ENCODE data around the gene PPM1E.
"Not testable (repeated sequence)": the region's sequence is repeated elsewhere in the genome, so short reads cannot be mapped to it uniquely, and the experiment has no call there.

The PPM1E gene

GRCh38 chr17:58947824-58948223 is 192.2 kb downstream of the PPM1E start:
- no peak for DNase-seq (ENCODE audit: low read depth in 2 of 2)

GRCh38 chr17:58954358-58954757 is 198.7 kb downstream of the PPM1E start:
- not testable (repeated sequence) for DNase-seq (ENCODE audit: low read depth in 2 of 2)

- DNase-seq (ENCODE audit: low read depth in 2 of 2), result no peak
Measured at GRCh38 chr17:58956997-58957724, 201.5 kb downstream of the PPM1E start.

- not testable (repeated sequence) for DNase-seq (ENCODE audit: low read depth in 2 of 2)
Measured at GRCh38 chr17:58957725-58958073, 202.0 kb downstream of the PPM1E start.

- no peak for DNase-seq (ENCODE audit: low read depth in 2 of 2)
Measured at GRCh38 chr17:58960068-58960467, 204.4 kb downstream of the PPM1E start.

GRCh38 chr17:58965221-58965620 is 209.6 kb downstream of the PPM1E start:
- DNase-seq (ENCODE audit: low read depth in 2 of 2), result no peak

- DNase-seq (ENCODE audit: low read depth in 2 of 2), result no peak
Measured at GRCh38 chr17:58966208-58966607, 210.6 kb downstream of the PPM1E start.

GRCh38 chr17:58968426-58969061 is 212.9 kb downstream of the PPM1E start:
- no peak for DNase-seq (ENCODE audit: low read depth in 2 of 2)

GRCh38 chr17:58969156-58969555 is 213.5 kb downstream of the PPM1E start:
- no peak for DNase-seq (ENCODE audit: low read depth in 2 of 2)

GRCh38 chr17:58969612-58970011 is 214.0 kb downstream of the PPM1E start:
- no peak for DNase-seq (ENCODE audit: low read depth in 2 of 2)

- DNase-seq (ENCODE audit: low read depth in 2 of 2), result no peak
Measured at GRCh38 chr17:58970609-58971450, 215.2 kb downstream of the PPM1E start.

GRCh38 chr17:58974354-58974753 is 218.7 kb downstream of the PPM1E start:
- no peak for DNase-seq (ENCODE audit: low read depth in 2 of 2)

- no peak for DNase-seq (ENCODE audit: low read depth in 2 of 2)
Measured at GRCh38 chr17:58976541-58976940, 220.9 kb downstream of the PPM1E start.

- no peak for DNase-seq (ENCODE audit: low read depth in 2 of 2)
Measured at GRCh38 chr17:58980706-58981481, 225.2 kb downstream of the PPM1E start.

- no peak for DNase-seq (ENCODE audit: low read depth in 2 of 2)
Measured at GRCh38 chr17:58982626-58983025, 227.0 kb downstream of the PPM1E start.

- no peak for DNase-seq (ENCODE audit: low read depth in 2 of 2)
Measured at GRCh38 chr17:58985367-58985766, 229.7 kb downstream of the PPM1E start.

GRCh38 chr17:58985971-58986370 is 230.3 kb downstream of the PPM1E start:
- DNase-seq (ENCODE audit: low read depth in 2 of 2), result no peak

GRCh38 chr17:58989629-58990028 is 234.0 kb downstream of the PPM1E start:
- DNase-seq (ENCODE audit: low read depth in 2 of 2), result no peak

GRCh38 chr17:58991718-58992331 is 236.2 kb downstream of the PPM1E start:
- DNase-seq (ENCODE audit: low read depth in 2 of 2), result no peak

GRCh38 chr17:58993311-58993710 is 237.7 kb downstream of the PPM1E start:
- no peak for DNase-seq (ENCODE audit: low read depth in 2 of 2)

GRCh38 chr17:58995247-58995940 is 239.7 kb downstream of the PPM1E start:
- no peak for DNase-seq (ENCODE audit: low read depth in 2 of 2)
